Panc1 (cell line): ENCODE results near the gene KRTAP1-1. TPM values are rescaled to one million over a fixed set of nuclear protein-coding genes. Genes with fewer than 3 reads are reported as not detected.
"Not testable (repeated sequence)": the region's sequence is repeated elsewhere in the genome, so short reads cannot be mapped to it uniquely, and the experiment has no call there.

Source experiments
- ATAC-seq: fragments of 200-7000 bp; cut with Tn5 transposase; 2 replicates; pipeline ENCODE4 v1.9.1; 2020; ENCODE audit warnings: mild to moderate bottlenecking, moderate library complexity
- BruUV-seq: library from RNA; stranded (reverse); fragments of 400-500 nt; replicated peaks from 2 replicates; lab custom pipeline; 2021; lab: Mats Ljungman, UMichigan
- CTCF ChIA-PET: fragments of 300-600 bp; sonication (Branson Sonifier 250); formaldehyde crosslinking; loops from one replicate; lab custom pipeline; 2022; ENCODE audit warnings: antibody characterized with exemption; lab: Charles Lee
- POLR2A ChIA-PET: fragments of 300-600 bp; sonication (Branson Sonifier 250); formaldehyde crosslinking; loops from one replicate; lab custom pipeline; 2022; ENCODE audit warnings: antibody characterized with exemption; lab: Charles Lee
- DNase-seq: peaks from one replicate; pipeline ENCODE4 v3.0.0-alpha.2; 2010; ENCODE audit warnings: low read depth, low spot score
- H3K27ac ChIP-seq: 2 replicates; pipeline ENCODE4 v1.5.1; 2011; ENCODE audit warnings: mild to moderate bottlenecking, low read length, inconsistent platforms
- H3K27me3 ChIP-seq: fragments of 200-500 bp; sonication (Bioruptor generic); 2 replicates; pipeline ENCODE4 v1.6.0; 2014; ENCODE audit warnings: low read length, inconsistent platforms; ENCODE audit not compliant: control insufficient read depth, insufficient read depth
- H3K36me3 ChIP-seq: fragments of 200-500 bp; sonication (Bioruptor generic); 2 replicates; pipeline ENCODE4 v1.5.1; 2014; ENCODE audit warnings: inconsistent platforms, mild to moderate bottlenecking, low read length, moderate library complexity; ENCODE audit not compliant: control insufficient read depth, insufficient read depth
- H3K4me1 ChIP-seq: 2 replicates; pipeline ENCODE4 v1.5.1; 2011; ENCODE audit warnings: inconsistent platforms, mild to moderate bottlenecking, low read length, moderate library complexity; ENCODE audit not compliant: control insufficient read depth, insufficient read depth
- H3K4me3 ChIP-seq, 2 experiments: 2 replicates each; pipeline ENCODE4 v1.5.1; 2011 to 2012; ENCODE audit warnings: low read depth in 2 of 2, low read length in 2 of 2, mild to moderate bottlenecking in 2 of 2, inconsistent platforms in 1 of 2, moderate library complexity in 1 of 2
- H3K9me3 ChIP-seq: fragments of 200-500 bp; sonication (Bioruptor generic); 2 replicates; pipeline ENCODE4 v1.5.1; 2014; ENCODE audit warnings: low read depth, mild to moderate bottlenecking, inconsistent platforms, low read length, moderate library complexity; ENCODE audit not compliant: control insufficient read depth, insufficient read depth
- CTCF ChIP-seq: fragments of 450-650 bp; IDR thresholded peaks from 2 replicates; pipeline ENCODE4 v1.5.1; 2017; ENCODE audit warnings: mild to moderate bottlenecking
- POLR2AphosphoS5 ChIP-seq: IDR thresholded peaks from 2 replicates; pipeline ENCODE4 v1.6.1; 2012; ENCODE audit warnings: mild to moderate bottlenecking, low read depth, low read length, moderate library complexity
- SIN3A ChIP-seq: IDR thresholded peaks from 2 replicates; pipeline ENCODE4 v1.6.1; 2012; ENCODE audit warnings: low read depth, mild to moderate bottlenecking, low read length, moderate library complexity, borderline replicate concordance; ENCODE audit not compliant: insufficient read depth
- TCF7L2 ChIP-seq: IDR thresholded peaks from 2 replicates; pipeline ENCODE4 v1.6.1; 2011; ENCODE audit warnings: mild to moderate bottlenecking, low read depth, low read length, inconsistent platforms
- in situ Hi-C: cut with HindIII; loops from 2 replicates; pipeline ENCODE4 v1.10.0; 2016; ENCODE audit warnings: low sequenced_read_pairs, low pct_unique_long_range_greater_than_20kb
- intact Hi-C: fragments of 100-400 bp; cut with micrococcal nuclease; formaldehyde crosslinking; loops from one replicate; pipeline ENCODE4 v1.10.0; 2022; ENCODE audit not compliant: unreplicated experiment
- total RNA-seq: library from RNA; stranded (reverse); gene quantifications from one replicate; pipeline ENCODE4 v1.2.1, GENCODE V29; 2021; ENCODE audit not compliant: unreplicated experiment
- TF ChIP-seq, protein P1 (sequence below), 2 experiments: IDR thresholded peaks; 2 replicates each; pipeline ENCODE4 v1.6.1; 2011 to 2012; ENCODE audit warnings: low read depth in 2 of 2, control low read depth in 1 of 2, low read length in 1 of 2, mild to moderate bottlenecking in 1 of 2, moderate library complexity in 1 of 2; ENCODE audit not compliant: insufficient read depth in 1 of 2

KRTAP1-1 gene
- total RNA-seq, 1 experiment from 2014 or later, result not detected

- ATAC-seq (no peak), DNase-seq (no peak)
- POLR2A ChIA-PET, result no interaction called here
- Histone ChIP-seq H3K4me1 (no peaks in the 10 kb centered on the region), H3K27ac (no peak overlapping the region), H3K4me3 (no peak overlapping the region), H3K27me3 (peaks cover 9% of the 10 kb centered on the region; the same call in 1 of the 2 replicates), H3K36me3 (no peaks in the 10 kb centered on the region), H3K9me3 (no peaks in the 10 kb centered on the region)
- in situ Hi-C loops, result no loop called here
- TF ChIP-seq CTCF (no peak), SIN3A (no peak), POLR2AphosphoS5 (no peak), TCF7L2 (no peak)
- TF ChIP-seq, protein P1, sequence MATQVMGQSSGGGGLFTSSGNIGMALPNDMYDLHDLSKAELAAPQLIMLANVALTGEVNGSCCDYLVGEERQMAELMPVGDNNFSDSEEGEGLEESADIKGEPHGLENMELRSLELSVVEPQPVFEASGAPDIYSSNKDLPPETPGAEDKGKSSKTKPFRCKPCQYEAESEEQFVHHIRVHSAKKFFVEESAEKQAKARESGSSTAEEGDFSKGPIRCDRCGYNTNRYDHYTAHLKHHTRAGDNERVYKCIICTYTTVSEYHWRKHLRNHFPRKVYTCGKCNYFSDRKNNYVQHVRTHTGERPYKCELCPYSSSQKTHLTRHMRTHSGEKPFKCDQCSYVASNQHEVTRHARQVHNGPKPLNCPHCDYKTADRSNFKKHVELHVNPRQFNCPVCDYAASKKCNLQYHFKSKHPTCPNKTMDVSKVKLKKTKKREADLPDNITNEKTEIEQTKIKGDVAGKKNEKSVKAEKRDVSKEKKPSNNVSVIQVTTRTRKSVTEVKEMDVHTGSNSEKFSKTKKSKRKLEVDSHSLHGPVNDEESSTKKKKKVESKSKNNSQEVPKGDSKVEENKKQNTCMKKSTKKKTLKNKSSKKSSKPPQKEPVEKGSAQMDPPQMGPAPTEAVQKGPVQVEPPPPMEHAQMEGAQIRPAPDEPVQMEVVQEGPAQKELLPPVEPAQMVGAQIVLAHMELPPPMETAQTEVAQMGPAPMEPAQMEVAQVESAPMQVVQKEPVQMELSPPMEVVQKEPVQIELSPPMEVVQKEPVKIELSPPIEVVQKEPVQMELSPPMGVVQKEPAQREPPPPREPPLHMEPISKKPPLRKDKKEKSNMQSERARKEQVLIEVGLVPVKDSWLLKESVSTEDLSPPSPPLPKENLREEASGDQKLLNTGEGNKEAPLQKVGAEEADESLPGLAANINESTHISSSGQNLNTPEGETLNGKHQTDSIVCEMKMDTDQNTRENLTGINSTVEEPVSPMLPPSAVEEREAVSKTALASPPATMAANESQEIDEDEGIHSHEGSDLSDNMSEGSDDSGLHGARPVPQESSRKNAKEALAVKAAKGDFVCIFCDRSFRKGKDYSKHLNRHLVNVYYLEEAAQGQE (IDR thresholded peaks at IDR 0.05; ENCODE audit: insufficient read depth in 1 of 2, low read depth in 2 of 2, low read length in 1 of 2), result no peak
- intact Hi-C loops, result no loop called here
- no TSS peak for BruUV-seq
- CTCF ChIA-PET, result no interaction called here
Observed at GRCh38 chr17:41002814-41003213, 38.4 kb downstream of the KRTAP1-1 start.

DNA sequence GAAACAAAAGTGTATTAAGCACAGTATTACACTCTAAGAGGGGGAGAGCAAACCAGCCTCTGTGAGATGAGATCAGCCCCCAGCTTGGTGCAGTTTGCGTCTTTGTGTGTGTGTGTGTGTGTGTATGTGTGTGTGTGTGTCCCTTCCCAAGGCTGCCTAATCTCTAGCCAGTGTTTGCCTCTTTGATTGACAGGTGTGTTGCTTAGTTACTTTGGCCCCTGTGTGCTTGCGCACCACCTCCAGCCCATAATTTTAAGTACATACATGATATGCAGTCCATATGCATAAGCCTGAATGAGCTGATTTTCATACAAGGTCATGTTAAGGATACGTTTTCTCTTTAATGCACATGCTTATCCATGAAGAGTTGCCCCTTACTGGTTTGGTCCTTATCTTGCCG, 39.5 kb downstream of the KRTAP1-1 start:
- Histone ChIP-seq H3K4me1 (no peaks in the 10 kb centered on the region), H3K9me3 (no peaks in the 10 kb centered on the region), H3K4me3 (no peak overlapping the region), H3K36me3 (no peaks in the 10 kb centered on the region), H3K27ac (no peak overlapping the region), H3K27me3 (peaks cover 14% of the 10 kb centered on the region; the same call in 1 of the 2 replicates)
- intact Hi-C loops (no loop called here), in situ Hi-C loops (no loop called here)
- no peak for ATAC-seq
- CTCF ChIA-PET, result no interaction called here
- no peak for DNase-seq
- POLR2A ChIA-PET, result no interaction called here
- BruUV-seq, result no TSS peak
- TF ChIP-seq TCF7L2, result no peak
- TF ChIP-seq, protein P1 (IDR thresholded peaks at IDR 0.05; ENCODE audit: insufficient read depth in 1 of 2, low read depth in 2 of 2, low read length in 1 of 2), result no peak
- TF ChIP-seq POLR2AphosphoS5, result no peak
- TF ChIP-seq CTCF, result no peak
- TF ChIP-seq SIN3A, result no peak

DNA sequence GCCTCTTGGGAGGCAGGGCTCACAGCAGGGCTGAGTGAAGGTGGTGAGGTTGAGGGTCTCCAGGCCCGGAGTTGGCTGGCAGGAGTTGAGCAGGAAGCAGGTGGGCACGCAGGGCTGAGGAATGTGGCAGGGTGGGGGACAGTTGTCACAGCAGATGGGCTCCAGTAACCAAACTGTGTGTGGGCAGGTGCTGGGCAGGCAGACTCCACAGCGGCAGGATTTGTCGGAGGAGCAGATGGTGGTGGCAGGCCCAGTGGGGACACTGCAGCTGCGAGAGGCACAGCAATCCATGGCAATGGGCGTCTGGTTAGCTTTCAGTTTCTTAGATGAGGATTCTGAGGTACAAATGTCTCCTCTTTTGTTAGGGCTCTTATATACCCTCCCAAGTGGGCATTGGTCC, 41.7 kb downstream of the KRTAP1-1 start, which contains the start of gene KRTAP3-2:
KRTAP3-2 (minus strand) TSS at position 344 of the 400 bp plus-strand sequence; CDS start at position 291, 53 bp downstream.
- H3K9me3 ChIP-seq, CTCF ChIA-PET, BruUV-seq, ATAC-seq, H3K4me1 ChIP-seq, H3K27ac ChIP-seq, intact Hi-C loops, H3K4me3 ChIP-seq, in situ Hi-C loops, DNase-seq, H3K36me3 ChIP-seq, POLR2A ChIA-PET: not testable (repeated sequence)
- H3K27me3 ChIP-seq, result peaks cover 20% of the 10 kb centered on the region
